ENCODE data around the gene SLC16A11. TPM values are rescaled to one million over a fixed set of nuclear protein-coding genes. Genes with fewer than 3 reads are reported as not detected.
"Not testable (repeated sequence)": the region's sequence is repeated elsewhere in the genome, so short reads cannot be mapped to it uniquely, and the experiment has no call there.

SLC16A11 gene
- total and polyA plus RNA-seq, 9 of the 15 experiments (the other 6 are each of a cell fraction or from before 2014, with no cell fraction given) = not detected

DNA sequence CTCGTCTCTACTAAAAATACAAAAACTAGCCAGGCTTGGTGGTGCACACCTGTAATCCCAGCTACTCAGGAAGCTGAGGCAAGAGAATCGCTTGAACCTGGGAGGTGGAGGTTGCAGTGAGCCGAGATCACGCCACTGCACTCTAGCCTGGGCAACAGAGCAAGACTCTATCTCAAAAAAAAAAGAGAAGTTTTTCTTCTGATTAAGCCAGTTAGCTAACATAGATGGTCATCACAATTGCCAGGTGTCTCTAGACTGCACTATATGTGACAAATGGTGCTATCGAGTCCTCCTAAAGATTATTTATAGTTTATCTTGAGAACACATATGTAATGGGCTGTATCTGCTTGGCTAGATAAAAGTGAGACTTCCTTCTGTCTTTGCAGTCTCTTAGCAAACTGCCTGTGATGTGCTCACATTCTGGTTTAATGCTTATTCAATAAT, 50.3 kb downstream of the SLC16A11 start (continued):
- TF ChIP-seq JUND (IDR thresholded peaks at IDR 0.05; ENCODE audit: borderline replicate concordance, low read depth, low read length) = peak; percentile 43; the same call in 1 of the 2 replicates
- not testable (repeated sequence) for TF ChIP-seq JUND (tag; IDR thresholded peaks at IDR 0.05; ENCODE audit: borderline replicate concordance, low read depth, low read length); FOXM1 (CRISPR knock-in tag; IDR thresholded peaks at IDR 0.05; ENCODE audit: low read depth)
- peak; percentile 30; the same call in 1 of the 2 replicates for TF ChIP-seq ATF7 (IDR thresholded peaks at IDR 0.05)
- 0 out of 2 replicates have a peak, but pooled peaks have one; percentile 7 for TF ChIP-seq POLR2A (conservative IDR thresholded peaks at IDR 0.05)
- TF ChIP-seq, protein P1, sequence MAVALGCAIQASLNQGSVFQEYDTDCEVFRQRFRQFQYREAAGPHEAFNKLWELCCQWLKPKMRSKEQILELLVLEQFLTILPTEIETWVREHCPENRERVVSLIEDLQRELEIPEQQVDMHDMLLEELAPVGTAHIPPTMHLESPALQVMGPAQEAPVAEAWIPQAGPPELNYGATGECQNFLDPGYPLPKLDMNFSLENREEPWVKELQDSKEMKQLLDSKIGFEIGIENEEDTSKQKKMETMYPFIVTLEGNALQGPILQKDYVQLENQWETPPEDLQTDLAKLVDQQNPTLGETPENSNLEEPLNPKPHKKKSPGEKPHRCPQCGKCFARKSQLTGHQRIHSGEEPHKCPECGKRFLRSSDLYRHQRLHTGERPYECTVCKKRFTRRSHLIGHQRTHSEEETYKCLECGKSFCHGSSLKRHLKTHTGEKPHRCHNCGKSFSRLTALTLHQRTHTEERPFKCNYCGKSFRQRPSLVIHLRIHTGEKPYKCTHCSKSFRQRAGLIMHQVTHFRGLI (CRISPR knock-in tag; IDR thresholded peaks at IDR 0.05) = 0 out of 2 replicates have a peak, but pooled peaks have one; percentile 4
- TF ChIP-seq, protein P2, sequence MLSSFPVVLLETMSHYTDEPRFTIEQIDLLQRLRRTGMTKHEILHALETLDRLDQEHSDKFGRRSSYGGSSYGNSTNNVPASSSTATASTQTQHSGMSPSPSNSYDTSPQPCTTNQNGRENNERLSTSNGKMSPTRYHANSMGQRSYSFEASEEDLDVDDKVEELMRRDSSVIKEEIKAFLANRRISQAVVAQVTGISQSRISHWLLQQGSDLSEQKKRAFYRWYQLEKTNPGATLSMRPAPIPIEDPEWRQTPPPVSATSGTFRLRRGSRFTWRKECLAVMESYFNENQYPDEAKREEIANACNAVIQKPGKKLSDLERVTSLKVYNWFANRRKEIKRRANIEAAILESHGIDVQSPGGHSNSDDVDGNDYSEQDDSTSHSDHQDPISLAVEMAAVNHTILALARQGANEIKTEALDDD (IDR thresholded peaks at IDR 0.05) = peak; percentile 49
- TF ChIP-seq EHMT2 (IDR thresholded peaks at IDR 0.05) = 0 out of 2 replicates have a peak, but pooled peaks have one; percentile 26
- peak; percentile 34; the same call in 1 of the 2 replicates for TF ChIP-seq MTA1 (IDR thresholded peaks at IDR 0.05; ENCODE audit: borderline replicate concordance)
- peak; percentile 94 for TF ChIP-seq FOXM1 (IDR thresholded peaks at IDR 0.05; ENCODE audit: low read depth)
- TF ChIP-seq ADNP (tag; IDR thresholded peaks at IDR 0.05) = peak; percentile 76
- TF ChIP-seq POLR2AphosphoS5 (IDR thresholded peaks at IDR 0.05; ENCODE audit: control insufficient read depth, insufficient read depth, low read depth, low read length) = peak; percentile 74
- TF ChIP-seq SOX6 (IDR thresholded peaks at IDR 0.05) = peak; percentile 98
- peak; percentile 47 to 61 for TF ChIP-seq NCOA2 (IDR thresholded peaks at IDR 0.05; ENCODE audit: partially characterized antibody in 2 of 2)
- peak; percentile 94 for TF ChIP-seq MEIS2 (IDR thresholded peaks at IDR 0.05; ENCODE audit: partially characterized antibody)
- peak; percentile 55 for TF ChIP-seq MBD2 (IDR thresholded peaks at IDR 0.05; ENCODE audit: borderline replicate concordance, low read depth)
- TF ChIP-seq, protein P3, sequence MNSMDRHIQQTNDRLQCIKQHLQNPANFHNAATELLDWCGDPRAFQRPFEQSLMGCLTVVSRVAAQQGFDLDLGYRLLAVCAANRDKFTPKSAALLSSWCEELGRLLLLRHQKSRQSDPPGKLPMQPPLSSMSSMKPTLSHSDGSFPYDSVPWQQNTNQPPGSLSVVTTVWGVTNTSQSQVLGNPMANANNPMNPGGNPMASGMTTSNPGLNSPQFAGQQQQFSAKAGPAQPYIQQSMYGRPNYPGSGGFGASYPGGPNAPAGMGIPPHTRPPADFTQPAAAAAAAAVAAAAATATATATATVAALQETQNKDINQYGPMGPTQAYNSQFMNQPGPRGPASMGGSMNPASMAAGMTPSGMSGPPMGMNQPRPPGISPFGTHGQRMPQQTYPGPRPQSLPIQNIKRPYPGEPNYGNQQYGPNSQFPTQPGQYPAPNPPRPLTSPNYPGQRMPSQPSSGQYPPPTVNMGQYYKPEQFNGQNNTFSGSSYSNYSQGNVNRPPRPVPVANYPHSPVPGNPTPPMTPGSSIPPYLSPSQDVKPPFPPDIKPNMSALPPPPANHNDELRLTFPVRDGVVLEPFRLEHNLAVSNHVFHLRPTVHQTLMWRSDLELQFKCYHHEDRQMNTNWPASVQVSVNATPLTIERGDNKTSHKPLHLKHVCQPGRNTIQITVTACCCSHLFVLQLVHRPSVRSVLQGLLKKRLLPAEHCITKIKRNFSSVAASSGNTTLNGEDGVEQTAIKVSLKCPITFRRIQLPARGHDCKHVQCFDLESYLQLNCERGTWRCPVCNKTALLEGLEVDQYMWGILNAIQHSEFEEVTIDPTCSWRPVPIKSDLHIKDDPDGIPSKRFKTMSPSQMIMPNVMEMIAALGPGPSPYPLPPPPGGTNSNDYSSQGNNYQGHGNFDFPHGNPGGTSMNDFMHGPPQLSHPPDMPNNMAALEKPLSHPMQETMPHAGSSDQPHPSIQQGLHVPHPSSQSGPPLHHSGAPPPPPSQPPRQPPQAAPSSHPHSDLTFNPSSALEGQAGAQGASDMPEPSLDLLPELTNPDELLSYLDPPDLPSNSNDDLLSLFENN (IDR thresholded peaks at IDR 0.05; ENCODE audit: low read depth in 2 of 2, low read length in 2 of 2) = peak in 1 of 2 experiments; percentile 83; a peak in 1 of 4 replicates
- TF ChIP-seq GATA2 (CRISPR knock-in tag; IDR thresholded peaks at IDR 0.05) = peak; percentile 78
- TF ChIP-seq, protein P4, sequence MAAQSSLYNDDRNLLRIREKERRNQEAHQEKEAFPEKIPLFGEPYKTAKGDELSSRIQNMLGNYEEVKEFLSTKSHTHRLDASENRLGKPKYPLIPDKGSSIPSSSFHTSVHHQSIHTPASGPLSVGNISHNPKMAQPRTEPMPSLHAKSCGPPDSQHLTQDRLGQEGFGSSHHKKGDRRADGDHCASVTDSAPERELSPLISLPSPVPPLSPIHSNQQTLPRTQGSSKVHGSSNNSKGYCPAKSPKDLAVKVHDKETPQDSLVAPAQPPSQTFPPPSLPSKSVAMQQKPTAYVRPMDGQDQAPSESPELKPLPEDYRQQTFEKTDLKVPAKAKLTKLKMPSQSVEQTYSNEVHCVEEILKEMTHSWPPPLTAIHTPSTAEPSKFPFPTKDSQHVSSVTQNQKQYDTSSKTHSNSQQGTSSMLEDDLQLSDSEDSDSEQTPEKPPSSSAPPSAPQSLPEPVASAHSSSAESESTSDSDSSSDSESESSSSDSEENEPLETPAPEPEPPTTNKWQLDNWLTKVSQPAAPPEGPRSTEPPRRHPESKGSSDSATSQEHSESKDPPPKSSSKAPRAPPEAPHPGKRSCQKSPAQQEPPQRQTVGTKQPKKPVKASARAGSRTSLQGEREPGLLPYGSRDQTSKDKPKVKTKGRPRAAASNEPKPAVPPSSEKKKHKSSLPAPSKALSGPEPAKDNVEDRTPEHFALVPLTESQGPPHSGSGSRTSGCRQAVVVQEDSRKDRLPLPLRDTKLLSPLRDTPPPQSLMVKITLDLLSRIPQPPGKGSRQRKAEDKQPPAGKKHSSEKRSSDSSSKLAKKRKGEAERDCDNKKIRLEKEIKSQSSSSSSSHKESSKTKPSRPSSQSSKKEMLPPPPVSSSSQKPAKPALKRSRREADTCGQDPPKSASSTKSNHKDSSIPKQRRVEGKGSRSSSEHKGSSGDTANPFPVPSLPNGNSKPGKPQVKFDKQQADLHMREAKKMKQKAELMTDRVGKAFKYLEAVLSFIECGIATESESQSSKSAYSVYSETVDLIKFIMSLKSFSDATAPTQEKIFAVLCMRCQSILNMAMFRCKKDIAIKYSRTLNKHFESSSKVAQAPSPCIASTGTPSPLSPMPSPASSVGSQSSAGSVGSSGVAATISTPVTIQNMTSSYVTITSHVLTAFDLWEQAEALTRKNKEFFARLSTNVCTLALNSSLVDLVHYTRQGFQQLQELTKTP (IDR thresholded peaks at IDR 0.05; ENCODE audit: low read depth in 1 of 2, partially characterized antibody in 2 of 2) = peak in 1 of 2 experiments; percentile 27
- TF ChIP-seq SMARCE1 (IDR thresholded peaks at IDR 0.05) = peak; percentile 89
